ENCODE measurements around the gene SEMA6D.
A peak's percentile ranks its signal among the peaks of the same experiment; 100 is the strongest.

Gene SEMA6D, protein sequence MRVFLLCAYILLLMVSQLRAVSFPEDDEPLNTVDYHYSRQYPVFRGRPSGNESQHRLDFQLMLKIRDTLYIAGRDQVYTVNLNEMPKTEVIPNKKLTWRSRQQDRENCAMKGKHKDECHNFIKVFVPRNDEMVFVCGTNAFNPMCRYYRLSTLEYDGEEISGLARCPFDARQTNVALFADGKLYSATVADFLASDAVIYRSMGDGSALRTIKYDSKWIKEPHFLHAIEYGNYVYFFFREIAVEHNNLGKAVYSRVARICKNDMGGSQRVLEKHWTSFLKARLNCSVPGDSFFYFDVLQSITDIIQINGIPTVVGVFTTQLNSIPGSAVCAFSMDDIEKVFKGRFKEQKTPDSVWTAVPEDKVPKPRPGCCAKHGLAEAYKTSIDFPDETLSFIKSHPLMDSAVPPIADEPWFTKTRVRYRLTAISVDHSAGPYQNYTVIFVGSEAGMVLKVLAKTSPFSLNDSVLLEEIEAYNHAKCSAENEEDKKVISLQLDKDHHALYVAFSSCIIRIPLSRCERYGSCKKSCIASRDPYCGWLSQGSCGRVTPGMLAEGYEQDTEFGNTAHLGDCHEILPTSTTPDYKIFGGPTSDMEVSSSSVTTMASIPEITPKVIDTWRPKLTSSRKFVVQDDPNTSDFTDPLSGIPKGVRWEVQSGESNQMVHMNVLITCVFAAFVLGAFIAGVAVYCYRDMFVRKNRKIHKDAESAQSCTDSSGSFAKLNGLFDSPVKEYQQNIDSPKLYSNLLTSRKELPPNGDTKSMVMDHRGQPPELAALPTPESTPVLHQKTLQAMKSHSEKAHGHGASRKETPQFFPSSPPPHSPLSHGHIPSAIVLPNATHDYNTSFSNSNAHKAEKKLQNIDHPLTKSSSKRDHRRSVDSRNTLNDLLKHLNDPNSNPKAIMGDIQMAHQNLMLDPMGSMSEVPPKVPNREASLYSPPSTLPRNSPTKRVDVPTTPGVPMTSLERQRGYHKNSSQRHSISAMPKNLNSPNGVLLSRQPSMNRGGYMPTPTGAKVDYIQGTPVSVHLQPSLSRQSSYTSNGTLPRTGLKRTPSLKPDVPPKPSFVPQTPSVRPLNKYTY

DNA sequence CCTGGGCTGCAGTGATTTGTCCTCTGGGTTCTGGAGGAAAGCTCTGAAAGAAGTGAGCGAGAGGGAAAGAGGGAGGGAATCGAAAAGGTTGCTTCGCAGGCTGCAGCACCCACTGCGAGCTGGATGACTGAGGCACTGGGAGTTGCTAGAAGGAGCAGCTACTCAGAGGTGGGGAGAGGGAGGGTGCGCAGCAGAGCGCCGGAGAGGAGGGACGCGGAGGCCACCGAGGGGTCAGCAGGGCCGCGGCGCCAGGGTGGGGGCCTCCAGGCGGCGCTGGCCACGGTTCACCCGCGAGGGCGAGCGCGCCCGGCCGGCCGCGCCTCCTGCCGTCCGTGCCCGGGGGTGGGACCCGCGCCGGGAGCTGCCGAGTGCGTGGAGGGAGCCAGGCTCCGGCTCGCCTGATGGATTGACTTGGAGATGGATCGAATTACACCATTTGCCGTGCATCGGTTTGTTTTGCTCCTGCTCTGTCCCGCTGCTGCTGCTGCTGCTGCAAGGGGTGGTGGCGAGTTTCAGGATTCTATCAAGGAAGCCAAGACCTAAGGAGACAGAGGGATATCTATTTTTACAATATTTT, at the start of gene SEMA6D:
Gene SEMA6D (plus strand): TSS at position 470 of the 577 bp plus-strand sequence. CDS start 42,294 bp downstream, outside the sequence.
- DNase-seq: no peak

DNA sequence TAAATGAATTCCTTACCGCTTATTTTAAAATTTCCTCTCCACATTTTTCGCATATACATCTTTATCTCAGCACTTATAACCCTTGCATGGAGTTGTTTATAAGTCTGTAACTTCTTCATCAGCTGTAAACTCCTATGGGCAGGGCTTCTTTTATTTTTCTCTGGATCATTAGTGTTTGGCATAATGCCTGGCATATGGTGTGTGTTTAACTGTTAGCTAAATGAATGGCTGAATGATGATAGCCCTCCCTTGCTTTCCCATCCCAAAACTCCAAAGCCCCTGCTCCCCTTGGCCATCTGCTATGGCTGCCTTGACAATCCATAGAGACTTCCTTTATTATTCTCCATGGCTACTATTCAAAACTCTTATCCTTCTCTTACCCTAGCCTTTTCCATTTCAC, 48.1 kb upstream of the SEMA6D start:
- DNase-seq: no peak

DNA sequence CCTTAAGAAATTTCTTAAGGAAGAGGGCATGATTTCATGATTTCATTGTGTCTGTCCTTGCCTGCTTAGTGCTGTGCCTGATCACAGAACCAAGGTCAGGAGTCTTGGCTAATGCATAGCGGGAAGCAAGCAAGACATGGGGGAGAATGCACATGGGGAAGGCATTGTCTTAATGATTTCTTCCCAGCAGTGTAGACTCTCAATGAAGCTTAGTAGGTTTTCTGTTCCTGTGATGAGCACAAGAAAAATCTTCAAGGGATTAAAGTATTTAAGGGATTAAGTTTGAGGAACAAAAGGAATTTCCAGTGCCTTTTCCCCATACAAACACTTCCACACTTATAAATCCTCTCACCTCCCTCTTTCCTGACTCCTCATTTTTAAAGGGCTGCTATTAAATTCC, 46.9 kb upstream of the SEMA6D start:
- no peak for DNase-seq

DNA sequence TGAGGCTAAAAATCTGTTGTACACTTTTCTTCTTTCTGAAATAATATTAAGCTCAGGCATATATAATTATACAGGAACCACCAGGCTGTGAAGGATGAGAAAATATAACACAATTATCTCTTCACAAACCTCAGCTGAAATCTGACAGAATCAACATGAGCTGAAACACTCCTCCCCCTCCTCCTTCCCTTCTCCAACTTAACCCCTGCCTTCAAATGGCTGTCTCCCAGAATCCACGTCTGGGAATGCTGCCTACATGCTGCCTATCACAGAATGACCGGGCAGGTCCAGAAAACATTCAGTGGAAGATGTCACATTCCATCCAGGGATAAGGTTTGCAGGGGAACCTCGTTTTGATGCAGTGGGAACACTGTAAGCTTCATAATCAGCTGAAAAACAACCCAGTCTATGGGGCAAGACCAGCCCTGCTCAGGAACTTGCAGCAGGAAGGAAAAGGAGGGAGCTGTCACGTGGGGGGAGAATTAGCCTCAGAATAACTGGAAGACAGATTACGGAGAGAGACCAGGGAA, 44.0 kb upstream of the SEMA6D start:
- peak; percentile 65 for DNase-seq

DNA sequence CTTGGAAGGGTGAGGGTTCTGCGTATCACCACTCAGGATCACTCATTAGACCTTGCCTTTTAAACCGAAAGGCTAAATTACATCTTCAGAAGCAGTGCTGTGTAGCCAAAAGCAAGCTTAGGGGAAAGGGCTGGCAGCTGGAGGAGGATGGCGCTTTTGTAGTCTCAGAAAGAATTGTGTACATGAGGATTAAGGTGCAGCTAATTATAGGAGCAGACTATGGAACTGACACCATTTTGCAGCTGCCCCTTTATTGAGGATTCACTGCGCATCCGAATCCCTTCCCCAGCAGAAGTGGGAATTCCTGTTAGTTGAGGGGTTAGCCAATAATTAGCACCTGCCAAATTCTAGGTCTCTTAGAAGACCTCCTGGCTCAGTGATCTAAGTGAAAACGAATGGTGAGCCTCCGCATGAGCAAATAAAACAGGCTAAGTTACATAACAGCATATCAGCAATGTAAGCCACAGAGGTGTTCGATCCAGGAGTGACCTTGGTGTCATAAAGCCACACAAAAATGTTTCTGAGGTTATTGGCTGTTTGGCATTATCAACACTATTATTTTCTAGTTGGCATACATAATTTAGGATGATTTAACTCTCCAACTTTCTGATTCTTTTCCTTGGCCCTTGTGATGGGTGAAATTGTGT, 42.6 kb upstream of the SEMA6D start:
- peak; percentile 90 for DNase-seq

DNA sequence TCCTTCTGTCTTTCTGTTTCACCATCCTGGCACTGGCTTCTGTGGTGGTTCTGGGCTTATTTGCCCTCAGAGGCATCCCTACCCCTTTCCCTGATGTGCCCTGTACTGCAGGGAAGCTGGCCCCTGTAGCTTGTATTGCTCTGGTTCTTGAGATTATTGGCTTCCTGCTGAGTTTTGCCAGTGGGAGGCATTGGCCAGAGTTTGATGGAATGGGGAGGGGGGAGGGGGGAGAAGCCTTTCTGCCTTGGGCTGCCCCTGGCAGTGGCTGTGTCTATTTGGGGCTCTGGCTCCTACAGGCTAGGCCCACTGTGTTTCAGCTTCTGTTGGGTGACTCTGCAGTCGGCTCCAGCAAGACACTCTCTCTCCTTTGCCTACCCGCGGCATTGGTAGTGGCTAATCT, 41.6 kb upstream of the SEMA6D start:
- DNase-seq: no peak

DNA sequence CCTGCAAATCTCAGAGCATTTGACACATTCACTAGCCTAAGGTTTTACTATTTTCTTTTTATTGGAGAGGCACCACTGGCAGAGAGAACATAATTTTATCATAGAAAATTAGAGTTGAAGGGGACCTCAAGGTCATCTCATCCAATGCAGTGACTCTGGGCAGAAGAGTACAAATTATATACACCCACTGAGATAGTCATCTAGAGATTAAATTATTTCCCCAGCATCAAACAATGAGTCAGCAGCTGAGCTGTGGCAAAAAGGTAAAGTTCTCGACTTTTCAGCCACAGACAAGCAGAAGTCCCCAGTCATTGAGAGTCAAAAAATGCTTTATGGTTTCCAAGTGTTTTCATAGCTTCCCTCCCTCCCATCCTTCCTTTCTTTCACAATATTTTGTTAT, 39.3 kb upstream of the SEMA6D start:
- DNase-seq: peak; percentile 76

DNA sequence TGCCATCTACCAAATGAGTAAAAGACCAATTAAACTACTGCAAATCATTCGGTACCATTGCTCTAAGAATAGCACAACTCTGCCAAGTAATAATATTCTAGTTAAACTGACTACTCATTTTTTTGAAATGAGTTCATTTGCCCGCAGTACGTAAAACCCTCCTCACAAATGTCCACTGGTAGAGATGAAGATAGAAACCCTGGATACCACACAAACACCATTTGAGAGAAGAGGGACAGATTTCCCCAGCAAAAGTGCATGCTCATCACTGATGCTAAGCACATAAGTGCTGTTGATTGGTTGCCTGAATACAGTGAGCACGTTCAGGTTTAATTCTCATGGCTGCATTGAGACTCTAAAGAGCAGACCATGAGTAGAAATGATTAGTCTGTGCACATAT, 34.6 kb upstream of the SEMA6D start:
- no peak for DNase-seq

DNA sequence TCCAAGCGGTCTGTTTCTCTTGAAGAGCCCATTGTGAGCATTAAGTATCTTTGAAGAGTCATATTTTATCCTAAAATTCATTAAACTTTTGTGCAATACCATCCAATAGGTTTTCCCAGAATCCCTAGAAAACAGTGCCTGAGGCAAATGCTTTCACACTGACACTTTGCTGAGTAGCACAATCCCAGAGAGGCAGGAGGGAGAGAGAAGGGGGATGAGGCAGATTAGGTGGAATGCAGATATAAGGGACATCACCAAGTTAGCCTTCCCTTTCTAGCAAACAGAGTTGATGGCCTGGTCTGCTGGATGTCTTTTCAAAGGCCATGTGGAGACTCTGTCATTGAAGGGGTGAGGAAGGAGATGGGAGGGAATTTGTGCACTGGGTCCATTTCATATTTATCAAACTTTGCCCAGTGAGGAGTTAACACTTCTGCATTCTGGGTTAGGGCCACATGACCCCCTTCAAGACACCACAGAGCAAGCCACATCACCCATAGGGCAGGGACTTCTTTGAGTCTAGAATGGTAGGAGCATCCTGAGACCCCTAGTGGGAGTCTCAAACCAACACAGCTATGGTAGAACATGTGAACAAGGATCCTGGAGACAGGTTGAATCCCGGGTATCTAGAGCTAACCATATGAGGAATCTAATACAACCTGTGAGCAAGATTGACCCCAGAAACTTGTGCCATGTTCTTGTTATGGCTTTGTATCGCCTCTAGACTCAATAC, 32.0 kb upstream of the SEMA6D start:
- no peak for DNase-seq

DNA sequence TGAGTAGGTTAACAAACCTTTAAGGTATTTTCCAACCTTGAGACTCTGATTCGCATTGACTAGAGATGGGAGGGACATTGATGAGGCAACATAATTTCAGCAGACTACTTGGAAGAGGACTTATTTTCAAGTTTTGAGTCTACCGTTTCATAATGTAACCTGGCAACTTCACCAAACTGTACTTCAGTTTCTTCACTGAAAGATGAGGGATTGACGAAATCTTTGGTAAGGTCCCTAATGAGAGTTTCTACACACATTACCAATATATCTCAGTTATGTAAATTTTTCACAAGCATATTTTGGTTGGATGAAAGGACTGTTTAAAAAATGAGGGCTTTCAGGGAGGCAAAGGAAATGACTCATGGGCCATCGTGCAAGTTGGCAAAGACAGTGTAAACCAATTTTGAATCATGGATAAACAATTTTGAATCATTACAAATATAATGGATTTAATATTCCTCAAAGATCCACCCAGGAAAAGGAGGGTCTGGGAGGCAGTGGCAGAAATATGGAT, 28.7 kb upstream of the SEMA6D start:
- DNase-seq: no peak

DNA sequence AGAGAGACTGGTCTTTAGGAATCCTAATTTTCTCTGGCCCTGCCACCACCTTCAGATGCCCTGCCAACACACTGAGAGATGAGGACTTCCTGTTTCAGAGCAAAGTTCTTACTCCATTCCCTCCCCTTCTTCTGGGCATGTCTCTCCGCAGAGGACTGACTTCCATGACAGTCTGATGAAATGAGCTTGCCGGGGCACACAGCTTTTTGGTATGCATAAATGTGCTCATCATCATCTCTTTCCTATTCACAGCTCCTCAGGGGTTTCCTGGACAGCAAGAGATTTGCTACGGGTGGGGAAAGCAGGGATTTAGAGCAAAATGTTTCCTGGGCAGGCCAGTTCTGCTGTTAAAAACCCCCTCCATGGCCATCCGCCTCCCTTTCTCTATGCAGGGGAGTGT, 27.6 kb upstream of the SEMA6D start:
- no peak for DNase-seq

DNA sequence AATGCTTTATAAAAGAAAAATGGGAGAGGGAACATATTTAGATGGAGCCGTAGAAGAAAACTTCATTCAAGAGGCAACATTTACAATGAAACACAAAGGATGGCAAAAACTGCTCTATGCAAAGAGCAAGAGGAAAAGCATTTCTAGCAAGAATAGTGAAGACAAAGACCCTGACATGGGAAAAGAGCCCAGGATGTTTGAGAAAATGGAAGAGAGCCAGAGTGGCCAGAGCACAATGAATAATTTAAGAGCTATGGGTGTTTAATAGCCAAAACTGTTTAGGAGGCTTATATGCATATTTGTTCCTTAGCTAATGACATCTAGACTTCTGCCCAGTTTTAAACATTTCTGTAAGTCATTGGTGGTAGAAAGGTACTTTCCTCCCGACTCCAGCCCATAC, 25.4 kb upstream of the SEMA6D start:
- DNase-seq: no peak

DNA sequence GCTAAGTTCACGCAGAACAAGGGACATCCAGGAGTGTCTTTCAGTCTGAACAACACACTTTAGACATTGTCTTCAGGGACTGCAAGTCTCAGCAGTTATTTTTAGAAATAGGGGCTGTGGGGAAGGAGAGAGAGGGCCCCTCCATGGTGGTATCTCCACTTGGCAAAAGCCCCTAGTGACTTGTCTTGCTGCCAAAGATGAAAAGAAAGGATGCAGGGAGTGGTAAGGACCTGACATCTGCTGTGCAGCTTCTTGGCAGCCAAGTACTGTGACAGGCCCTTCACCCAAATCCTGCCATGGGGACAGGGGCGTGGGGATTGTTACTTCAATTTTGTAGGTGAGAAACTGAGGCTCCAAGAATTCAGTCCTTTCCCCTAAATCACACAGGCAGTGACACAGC, 21.0 kb upstream of the SEMA6D start:
- no peak for DNase-seq

DNA sequence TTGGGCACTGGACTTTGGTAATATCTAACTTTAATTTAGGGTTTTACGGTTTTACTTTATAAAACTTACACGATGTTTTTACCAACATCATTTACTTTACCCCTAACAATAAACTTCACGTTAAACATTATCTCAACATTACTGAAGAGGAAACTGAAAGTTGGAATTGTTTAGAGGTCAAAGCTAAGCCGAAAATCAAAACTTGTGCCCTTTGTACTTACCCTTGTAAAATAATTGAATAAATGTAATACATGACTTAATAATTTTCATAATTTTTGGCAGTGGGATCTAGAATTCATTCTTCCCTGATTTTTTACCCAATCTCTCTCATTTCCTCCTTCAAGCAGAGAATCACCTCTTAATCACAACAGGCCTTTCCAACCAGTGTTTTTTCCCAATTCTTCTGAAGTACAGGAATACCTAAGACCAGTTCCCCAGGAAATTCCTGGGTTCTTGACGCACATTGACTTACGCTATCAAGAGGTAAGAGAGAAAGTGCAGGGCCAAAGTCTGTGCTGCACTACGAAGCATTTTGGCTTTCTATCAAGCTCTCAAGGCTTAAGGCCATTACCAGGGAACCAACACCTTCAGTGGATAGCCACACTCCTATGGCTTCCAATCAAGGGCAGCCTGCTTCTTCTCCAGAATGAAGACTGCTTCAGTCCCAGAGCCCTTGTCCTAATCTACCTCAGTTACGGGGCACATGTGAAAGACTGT, 11.9 kb upstream of the SEMA6D start:
- no peak for DNase-seq

DNA sequence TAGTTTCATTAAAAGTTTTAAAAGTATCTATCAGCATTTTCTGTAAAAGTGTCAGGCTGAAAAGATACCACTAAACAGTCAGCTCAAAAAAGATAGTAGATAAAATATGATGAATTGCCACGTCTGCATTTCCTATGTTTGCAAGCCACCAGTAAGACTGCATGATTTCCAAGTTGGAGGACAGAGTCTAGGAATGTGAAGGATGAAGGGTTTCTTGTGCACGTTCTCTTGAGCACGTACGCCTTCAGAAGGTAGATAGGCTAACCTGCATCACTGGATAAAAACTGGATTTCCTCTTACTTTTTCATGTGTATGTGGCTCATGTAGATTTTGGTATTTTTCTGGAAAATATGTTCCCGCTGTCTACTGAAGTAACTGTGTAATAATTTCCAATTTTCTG, 9.9 kb upstream of the SEMA6D start:
- no peak for DNase-seq

DNA sequence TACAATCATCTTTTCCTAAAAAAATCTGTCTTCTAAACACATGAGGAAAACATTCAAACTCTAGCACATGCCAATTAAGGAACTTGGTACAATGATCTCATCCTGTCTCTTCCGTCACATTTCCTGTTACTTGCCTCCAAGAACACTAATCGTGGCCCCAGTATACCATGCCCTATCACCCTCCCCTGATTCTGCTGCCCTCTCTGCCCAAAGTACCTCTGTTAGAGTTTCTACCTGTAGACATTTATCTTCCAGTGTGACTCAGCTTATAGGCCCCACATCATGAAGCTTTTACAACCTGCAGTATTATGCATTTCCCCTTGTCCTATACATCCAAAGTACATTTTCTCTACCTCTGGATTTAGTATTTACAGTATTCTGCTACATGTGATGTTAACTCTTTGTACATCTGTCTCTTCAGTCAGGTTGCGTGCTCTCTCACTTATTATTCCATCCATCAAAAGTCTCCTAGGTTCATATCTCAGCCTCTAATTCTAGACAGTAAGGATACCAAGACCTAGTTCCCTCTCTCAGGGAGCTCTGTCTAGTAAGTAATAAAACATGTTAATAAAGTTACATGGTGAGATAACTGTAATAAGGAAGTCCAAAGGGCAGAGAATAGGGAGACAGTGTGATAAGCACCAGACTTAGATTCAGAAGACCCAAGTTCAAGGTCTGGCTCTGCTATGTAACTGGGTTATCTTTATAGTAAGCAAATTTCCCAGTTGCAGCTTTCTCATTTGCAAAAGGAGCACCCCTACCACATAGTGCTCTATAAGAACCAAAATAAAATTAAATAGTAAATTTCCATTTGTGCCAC, 8.9 kb upstream of the SEMA6D start:
- no peak for DNase-seq

DNA sequence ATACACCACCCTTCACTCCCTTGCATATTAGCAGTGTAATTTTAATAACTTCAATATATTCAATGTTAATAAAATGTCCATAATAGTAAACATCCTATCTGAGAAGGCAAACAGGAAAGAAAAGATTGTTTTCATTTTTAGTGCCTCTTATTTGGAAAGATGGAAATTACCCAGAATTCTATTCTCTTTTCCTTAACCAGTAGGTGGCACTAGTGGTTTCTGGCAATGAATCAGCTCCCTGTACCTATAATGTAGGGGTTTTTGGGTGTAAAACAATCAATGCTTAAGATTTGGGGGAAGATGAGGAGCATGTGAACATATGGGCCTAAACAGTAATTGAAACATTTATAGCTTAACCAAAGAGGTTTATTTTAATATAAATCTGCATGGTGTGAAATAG, 5.7 kb upstream of the SEMA6D start:
- no peak for DNase-seq

DNA sequence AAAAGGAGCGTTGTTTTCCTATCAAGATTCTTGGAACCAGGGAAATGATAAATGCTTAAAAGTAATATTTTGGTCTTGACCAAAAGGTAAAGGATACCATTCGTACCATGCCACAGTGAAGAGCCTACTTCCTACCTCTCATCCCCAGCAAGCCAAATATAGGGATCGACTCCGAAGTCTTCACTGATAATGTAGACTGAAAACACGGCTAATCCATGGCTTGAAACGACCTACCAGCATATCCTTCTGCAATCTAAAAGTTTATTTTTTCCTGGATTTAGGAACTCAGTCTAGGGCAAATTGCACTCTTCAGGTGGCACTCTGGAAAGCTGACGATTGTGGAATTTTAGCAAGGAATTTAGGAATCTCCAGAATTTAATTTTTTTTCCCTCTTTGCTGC, 1.9 kb upstream of the SEMA6D start:
- DNase-seq: no peak

DNA sequence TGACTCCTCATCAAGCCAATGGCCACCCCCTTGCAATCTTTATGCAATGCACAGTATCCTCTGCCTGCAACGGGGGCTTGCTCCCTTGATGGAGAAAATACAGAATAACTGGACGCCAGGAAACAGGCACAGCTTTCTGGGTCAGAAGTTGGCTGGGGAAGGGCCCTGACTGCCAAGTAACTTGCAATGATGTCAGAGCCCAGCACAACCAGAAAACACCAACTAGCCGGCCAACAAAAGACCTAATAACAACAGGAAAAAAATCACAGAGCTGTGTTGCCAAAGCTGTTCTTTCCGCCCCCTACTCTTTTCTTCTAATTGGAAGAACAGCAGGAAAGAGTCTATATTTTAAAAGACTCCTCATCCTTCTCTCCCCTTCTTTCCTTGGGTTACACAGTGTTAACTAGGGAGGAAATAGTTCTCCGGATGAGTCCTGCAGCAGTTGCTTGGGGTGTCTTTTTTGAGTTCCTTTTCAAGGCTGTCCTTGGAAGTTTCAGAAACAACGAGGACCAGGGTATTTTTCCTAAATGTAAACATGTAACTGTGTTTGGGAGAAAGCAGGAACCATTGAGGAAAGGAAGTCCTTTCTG, 1.4 kb upstream of the SEMA6D start:
- DNase-seq: no peak

DNA sequence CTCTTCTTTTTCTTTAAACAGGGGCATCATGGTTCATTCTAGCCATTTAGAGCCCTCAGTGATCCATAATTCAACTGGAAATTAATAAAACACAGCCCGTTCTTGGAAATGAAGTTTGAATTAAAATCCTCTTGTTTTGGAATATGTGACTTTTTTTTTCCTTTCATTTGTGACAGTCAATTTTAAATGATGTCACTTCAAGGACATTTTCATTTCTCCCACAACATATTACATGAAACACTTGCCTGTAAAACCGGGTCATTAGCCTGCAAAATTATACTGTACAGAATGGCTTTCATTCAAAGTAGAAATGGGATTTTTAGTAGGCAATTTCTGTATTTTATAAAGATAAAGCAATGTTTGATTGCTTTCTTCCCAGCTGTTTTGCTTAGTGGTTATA, 789 bp upstream of the SEMA6D start:
- DNase-seq: no peak
